Activated gamma-delta T cell treated with Interleukin-2 at 50 U/mL for 16 hours (primary cell): ENCODE measurements around the gene TRIM65.
A peak's percentile ranks its signal among the peaks of the same experiment; 100 is the strongest.
"Not testable (repeated sequence)": the region's sequence is repeated elsewhere in the genome, so short reads cannot be mapped to it uniquely, and the experiment has no call there.

ENCODE experiments used
- DNase-seq: peaks from one replicate; pipeline ENCODE4 v3.0.0-alpha.2; 2020

Gene TRIM65

DNA sequence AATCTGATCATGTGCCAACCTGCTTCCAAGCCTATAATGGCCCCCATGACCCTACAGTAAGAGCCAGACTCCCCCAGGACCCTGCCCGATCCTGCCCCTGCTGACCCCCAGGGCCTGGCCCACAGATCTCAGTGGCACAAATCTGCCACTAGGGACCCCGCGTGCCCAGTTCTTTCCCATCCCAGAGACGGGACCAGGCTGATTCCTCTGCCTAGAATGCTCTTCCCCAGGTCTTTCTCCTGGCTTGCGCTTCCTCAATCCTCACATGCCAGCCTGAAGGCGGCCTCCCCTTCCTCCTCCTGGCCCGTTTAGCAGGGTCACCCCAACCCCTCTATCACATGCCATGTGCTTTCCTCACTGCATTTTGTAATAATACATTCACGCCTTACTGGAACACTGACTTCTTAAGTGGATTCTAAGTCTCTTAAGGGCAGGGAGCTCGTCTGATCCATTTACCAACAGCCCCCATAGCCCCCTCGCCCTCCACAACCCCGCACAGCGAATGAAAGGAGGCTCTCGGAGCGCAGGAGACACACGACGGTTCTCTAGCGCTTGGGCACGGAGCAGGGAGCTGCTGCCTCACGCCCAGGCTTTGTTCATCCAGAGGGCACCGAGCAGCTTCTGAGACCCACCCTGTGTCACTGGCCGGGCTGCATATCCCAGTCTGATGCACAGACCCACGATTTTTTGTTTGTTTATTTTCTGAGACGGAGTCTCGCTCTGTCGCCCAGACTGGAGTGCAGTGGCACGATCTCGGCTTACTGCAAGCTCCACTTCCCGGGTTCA is 1.2 kb downstream of the TRIM65 start:
- DNase-seq = no peak

DNA sequence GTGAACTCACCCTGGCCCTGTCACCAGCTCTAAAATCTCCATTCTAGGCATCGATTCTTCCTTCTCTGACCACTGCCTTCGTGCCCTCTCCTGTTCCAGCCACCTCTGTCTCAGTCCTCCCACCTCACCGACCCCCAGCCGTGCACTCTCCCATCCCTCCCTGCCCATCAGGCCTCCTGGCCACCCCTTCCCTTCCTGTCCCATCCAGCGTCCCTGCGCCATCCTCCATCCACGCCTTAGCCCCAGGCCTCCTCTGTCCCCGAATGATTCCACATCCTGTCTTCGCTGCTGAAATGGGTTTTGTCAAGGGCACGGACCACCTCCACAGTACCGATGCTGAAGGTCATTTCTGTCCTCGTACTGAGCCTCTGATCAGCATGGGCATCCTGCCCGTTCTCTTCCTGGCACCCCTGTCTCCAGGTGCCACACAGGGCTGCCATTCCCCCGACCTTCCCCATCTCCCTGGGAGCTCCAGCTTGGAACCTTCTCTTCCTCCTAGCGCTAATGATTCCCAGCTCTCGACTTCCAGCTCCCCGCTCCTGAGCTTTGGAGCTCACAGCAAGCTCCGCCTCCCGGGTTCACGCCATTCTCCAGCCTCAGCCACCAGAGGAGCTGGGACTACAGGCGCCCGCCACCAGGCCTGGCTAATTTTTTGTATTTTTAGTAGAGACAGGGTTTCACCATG is 2.6 kb downstream of the TRIM65 start:
- DNase-seq = no peak

DNA sequence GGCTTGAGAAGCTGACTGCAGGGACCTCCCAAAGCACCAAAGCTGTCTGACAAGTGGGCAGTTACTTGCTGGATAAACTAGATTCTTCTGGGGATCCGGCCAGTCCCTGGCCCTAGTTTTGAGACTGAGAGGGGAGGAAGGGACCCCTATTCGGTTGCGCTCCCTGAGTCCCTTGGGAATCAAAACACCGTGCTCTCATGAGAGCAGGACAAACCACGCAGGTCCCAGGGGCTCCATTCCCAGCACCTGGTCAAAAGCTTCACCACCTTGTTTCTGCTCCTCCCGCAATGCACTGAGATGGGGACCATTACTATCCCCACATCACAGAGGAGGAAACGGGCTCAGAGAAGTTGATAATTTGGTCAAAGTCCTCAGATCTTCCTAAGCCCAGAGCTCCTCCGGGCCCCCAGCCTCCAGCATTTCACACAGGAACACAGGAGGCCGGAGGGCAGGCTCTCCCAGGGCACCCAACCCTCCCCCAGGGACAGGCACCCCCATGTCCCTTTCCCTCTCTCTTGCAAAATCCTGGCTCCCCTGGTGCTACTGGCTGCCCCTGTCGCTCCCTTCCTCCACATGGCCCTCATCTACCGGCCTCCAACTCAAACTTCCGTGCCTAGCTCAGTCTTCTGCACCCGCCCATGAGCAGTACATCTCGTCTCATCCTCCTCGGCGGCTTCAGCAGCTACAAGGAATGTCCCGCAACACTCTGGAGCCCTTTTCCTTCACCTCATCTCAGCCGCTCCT is 3.3 kb downstream of the TRIM65 start:
- DNase-seq = no peak

GRCh38 chr17:75892556-75893224 is 4.1 kb downstream of the TRIM65 start:
- no peak for DNase-seq

DNA sequence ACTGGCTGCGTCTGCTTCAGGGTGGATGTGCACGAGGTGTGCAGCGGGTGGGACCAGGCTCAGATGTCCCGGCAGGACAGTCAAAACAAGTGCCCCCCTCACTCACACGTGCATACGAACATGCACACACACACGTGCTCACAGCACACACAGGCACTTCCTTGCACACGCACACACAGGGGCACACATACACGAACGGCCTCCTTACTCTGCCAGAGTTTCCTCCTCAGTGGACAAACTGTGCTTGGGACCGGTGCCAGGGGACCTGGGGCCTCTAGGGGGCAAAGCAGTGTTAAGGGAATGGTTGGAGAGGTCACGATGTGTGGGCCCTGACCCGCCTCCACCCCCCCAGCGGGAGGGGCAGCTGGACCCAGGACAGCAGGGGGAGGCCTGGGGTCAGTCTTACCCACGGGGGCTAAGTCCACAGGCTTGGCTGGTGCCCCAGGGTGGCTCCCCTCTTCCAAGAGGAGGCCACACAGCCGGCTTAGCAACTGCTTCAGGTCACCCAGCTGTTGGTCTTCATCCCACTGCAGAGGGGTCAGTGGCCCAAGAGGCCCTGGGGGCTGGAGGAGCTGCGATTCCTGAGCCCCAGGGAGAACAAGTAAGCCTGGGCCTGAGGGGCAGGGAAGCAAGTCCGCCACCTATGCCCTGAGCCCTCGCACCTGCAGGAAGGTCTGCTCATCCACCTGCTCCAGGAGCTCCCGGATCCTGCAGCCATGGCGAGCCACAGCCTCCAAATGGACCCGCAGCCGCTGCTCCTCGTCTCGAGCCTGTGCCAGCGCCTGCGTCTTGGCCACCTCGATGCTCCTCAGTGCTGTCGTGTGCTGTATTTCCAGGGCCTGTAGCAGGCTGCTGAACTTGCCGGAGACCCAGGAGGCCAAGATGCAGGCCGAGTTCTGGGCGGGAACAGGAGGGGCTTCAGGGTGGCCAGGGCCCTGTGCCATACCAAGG is 4.9 kb downstream of the TRIM65 start:
- no peak for DNase-seq

DNA sequence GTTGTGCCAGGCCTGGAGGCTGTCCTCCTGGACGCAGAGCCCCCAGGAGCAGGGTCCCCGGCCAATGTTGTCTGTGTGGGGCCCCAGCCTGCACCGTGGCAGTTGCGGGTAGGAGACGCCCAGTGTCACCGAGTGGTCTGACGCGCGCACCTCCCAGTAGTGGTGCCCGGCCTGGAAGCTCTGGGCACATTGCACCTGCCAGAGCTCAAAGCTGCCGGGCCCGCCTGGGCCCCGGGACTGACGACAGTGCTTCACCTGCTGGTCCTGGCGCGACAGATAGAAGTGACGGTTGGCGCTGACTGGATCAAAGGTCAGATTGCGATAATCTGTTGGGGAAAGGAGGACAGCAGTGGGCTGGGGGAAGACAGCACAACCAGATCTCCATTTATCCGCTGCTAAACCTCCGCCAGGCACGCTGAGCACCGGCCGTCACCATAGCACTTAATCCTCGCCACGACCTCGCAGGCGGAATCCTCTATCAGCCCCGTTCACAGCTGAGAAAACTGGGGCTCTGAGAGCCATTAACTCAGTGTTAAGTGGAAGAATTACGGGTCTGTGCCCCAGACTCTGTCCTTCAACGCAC is 5.6 kb downstream of the TRIM65 start:
- no peak for DNase-seq

DNA sequence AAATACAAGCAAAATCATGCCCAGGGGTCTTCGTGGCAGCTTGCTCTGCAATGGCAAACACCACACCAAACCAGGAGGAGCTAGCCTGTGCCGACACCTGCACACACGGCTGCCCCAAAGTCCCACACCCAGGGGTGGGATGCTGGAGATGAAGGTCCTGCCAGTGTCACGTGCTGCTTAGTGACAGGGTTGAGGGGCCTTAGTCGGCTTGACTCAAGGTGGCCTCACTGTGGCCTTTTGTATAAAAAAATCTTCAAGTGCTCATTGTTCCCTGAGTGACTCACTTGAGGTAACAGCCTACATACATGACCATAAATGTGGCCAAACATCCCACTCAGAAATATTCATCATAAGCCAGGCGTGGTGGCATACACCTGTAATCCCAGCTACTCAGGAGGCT is 7.3 kb downstream of the TRIM65 start:
- no peak for DNase-seq

DNA sequence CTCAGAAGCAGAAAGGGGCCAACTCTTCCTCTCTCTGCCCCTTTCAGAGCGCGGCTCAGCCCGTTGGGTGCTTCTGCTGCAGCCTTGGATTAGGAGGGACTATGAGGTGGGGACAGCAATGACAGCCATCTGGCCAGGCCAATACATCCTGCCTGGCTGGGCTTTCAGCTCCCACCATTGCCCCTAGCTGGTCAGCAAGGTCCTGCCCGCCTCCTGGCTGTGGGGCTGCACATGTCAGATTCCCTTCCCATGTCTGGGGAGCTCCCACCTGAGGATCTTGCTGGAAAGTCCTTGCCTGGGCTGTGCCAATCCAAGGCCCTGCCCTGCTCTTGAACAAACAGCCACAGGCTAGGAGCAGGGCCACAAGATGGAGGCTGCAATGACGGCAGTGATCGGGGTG is 8.3 kb downstream of the TRIM65 start:
- no peak for DNase-seq

DNA sequence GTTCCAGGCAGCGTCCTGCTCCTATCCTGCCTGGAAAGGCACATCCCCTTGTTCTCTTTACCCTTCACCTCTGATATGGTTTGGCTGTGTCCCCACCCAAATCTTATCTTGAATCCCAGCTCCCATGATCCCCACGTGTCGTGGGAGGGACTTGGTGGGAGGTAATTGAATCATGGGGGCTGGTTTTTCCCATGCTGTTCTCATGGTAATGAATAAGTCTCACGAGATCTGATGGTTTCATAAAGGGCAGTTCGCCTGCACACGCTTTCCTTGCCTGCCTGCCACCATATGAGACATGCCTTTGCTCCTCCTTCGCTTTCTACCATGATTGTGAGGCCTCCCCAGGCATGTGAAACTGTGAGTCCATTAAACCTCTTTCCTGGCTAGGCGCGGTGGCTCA is 10.9 kb downstream of the TRIM65 start:
- DNase-seq = not testable (repeated sequence)

- DNase-seq = no peak
Measured at GRCh38 chr17:75885431-75885830, 11.3 kb downstream of the TRIM65 start.

- no peak for DNase-seq
Measured at GRCh38 chr17:75881678-75882454, 14.9 kb downstream of the TRIM65 start.

DNA sequence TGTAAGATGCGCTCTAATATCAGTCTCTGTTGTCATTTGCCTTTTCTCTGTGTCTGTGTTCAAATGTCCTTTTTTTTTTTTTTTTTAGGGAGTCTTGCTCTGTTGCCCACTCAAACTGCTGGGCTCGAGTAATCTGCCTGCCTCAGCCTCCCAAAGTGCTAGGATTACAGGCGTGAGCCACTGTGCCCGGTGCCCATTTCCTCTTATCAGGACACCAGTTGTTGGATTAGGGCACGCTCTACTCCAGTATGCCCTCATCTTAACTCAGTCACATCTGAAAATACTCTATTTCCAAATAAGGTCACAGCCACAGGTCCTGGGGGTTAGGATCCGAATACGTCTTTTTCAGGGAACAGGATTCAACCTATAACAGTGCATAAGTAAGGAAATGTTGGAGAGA is 16.5 kb downstream of the TRIM65 start:
- DNase-seq = no peak

DNA sequence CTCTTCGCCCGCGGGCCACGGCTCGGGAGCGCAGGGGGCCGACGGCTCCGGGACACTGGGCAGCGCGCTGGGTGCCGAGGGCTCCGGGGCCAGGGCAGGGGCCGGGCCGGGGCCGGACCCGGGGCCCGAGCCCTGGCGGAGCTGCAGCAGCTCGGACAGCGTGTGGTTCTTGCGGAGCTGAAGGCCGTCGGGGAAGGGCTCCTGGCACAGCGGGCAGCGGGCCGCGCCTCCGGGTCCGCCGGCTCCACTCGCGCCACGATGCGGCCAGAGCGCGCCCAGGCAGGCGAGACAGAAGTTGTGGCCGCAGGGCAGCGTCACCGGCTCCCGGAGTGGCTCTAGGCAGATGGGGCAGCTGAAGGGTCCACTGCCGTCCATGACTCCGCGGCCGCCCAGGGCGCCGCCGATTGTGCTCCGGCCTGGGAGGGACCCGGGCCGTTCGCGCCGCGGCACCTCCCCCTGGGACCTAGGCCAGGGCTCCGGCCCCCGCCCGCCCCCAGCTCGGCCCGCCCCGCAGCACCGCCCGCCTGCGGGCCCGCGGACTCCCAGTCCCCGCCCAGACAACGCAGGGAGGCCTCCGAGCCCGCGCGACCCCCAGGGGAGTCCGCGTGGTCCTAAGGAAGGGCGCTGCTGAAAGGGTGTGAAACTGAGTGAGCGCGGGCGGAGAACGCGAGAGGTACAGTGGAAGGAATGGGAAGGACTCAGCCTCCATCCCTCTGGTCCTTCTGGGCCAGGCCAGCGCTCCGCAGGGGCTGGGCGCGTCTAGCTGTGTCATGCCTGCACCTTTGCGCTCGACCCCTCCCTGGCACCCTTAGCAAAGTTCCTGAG is 18.4 kb downstream of the TRIM65 start, which contains the start of gene TRIM47:
Gene TRIM47, minus strand, starts transcription at position 408 of the 825 bp plus-strand sequence. Its CDS starts 33 bp downstream, at position 375.
- no peak for DNase-seq

- DNase-seq = peak; percentile 64
Measured at GRCh38 chr17:75877752-75878173, 19.0 kb downstream of the TRIM65 start.

GRCh38 chr17:75876938-75877751 is 19.6 kb downstream of the TRIM65 start:
- no peak for DNase-seq

- peak; percentile 81 for DNase-seq
Measured at GRCh38 chr17:75876190-75876937, 20.4 kb downstream of the TRIM65 start.

DNA sequence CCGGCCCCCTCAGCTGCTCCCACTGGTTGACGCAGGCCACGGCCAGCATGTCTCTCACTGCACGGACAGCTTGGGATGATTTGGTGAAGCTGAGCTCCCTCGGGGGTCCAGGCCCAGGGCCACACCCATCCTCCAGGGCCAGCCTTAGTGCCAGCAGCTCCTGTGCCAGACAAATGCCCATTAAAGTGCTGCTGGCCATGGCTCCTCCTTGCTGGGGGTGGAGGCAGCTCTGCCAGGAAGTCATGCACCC is 20.9 kb downstream of the TRIM65 start:
- DNase-seq = no peak

GRCh38 chr17:75875182-75875939 is 21.4 kb downstream of the TRIM65 start:
- DNase-seq = no peak
